Smooth muscle cell of the brain vasculature (primary cell): ENCODE measurements around the gene CAPN15.
A peak's percentile ranks its signal among the peaks of the same experiment; 100 is the strongest.
"Not testable (repeated sequence)": the region's sequence is repeated elsewhere in the genome, so short reads cannot be mapped to it uniquely, and the experiment has no call there.

Experiments used
- DNase-seq: peaks from one replicate; pipeline ENCODE4 v3.0.0-alpha.2; 2012; ENCODE audit warnings: low read depth, low spot score

The CAPN15 gene

GRCh38 chr16:591892-592517 lies 64.5 kb downstream of the CAPN15 start:
- no peak for DNase-seq

- DNase-seq: peak; percentile 65
Measured at GRCh38 chr16:592518-593306, 65.2 kb downstream of the CAPN15 start.

- no peak for DNase-seq
Measured at GRCh38 chr16:593406-593805, 65.9 kb downstream of the CAPN15 start.

- no peak for DNase-seq
Measured at GRCh38 chr16:593807-594206, 66.3 kb downstream of the CAPN15 start.

- DNase-seq: no peak
Measured at GRCh38 chr16:595094-595528, 67.6 kb downstream of the CAPN15 start.

GRCh38 chr16:595942-596735 lies 68.6 kb downstream of the CAPN15 start:
- DNase-seq: no peak

- DNase-seq: no peak
Measured at GRCh38 chr16:596736-597060, 69.2 kb downstream of the CAPN15 start.

GRCh38 chr16:597655-598054 lies 70.1 kb downstream of the CAPN15 start:
- DNase-seq: not testable (repeated sequence)

GRCh38 chr16:598823-599739 lies 71.6 kb downstream of the CAPN15 start:
- DNase-seq: no peak

GRCh38 chr16:600781-601180 lies 73.3 kb downstream of the CAPN15 start:
- DNase-seq: no peak

- no peak for DNase-seq
Measured at GRCh38 chr16:603933-604332, 76.4 kb downstream of the CAPN15 start.
